ENCODE data around the gene MLST8.
"Not testable (repeated sequence)": the region's sequence is repeated elsewhere in the genome, so short reads cannot be mapped to it uniquely, and the experiment has no call there.

MLST8 gene

GRCh38 chr16:2251296-2252111 is 46.2 kb downstream of the MLST8 start, which contains the start of gene ECI1:
ECI1 (minus strand) TSS chr16:2251587; CDS start chr16:2251566, 21 bp downstream.
- in situ Hi-C loops (cut with HindIII; ENCODE audit: low pct_ligation_motif_present, low pct_unique_long_range_greater_than_20kb, low sequenced_read_pairs), result no loop called here
- DNase-seq, result peak; percentile 98

DNA sequence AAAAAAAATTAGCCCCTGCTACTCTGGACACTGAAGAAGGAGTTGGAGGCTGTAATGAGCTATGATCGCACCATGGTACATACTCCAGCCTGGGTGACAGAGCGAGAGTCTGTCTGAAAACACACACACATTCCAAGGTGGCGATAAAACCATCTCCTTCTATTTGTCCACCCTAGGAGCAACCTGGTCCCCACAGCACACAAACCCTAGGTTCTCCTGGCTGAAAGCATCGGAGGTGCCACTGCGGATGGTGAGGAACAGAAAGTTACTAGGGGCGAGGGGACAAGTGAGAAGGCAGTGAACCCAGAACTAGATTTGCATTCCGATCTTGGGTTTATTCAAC is 47.5 kb downstream of the MLST8 start:
- in situ Hi-C loops (cut with HindIII; ENCODE audit: low pct_ligation_motif_present, low pct_unique_long_range_greater_than_20kb, low sequenced_read_pairs), result no loop called here

DNA sequence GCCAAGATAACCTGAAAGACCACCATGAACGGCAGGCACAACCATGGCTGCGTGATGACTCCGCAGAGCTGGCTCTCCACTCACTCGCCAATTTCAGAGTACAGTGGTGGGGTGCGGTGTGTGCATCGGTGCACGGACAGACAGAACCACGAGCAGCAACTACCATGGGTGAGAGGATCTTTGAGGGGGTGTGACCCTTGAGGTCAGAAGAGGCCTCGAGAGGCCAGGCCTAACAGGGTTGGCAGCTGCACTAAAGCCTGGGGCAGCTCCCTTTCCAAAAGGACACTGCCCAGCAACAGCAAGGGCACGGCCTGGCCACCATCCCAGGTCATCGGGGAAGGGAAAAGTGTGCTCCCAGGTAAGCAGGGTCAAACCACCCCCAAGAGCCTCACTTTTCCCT is 48.0 kb downstream of the MLST8 start:
- DNase-seq, result no peak
- in situ Hi-C loops (cut with HindIII; ENCODE audit: low pct_ligation_motif_present, low pct_unique_long_range_greater_than_20kb, low sequenced_read_pairs), result no loop called here

More for the DNA sequence above, 47.5 kb downstream of the MLST8 start:
- DNase-seq, result peak; percentile 31

- in situ Hi-C loops (cut with HindIII; ENCODE audit: low pct_ligation_motif_present, low pct_unique_long_range_greater_than_20kb, low sequenced_read_pairs), result no loop called here
- DNase-seq, result no peak
These were observed 51.4 kb downstream of the MLST8 start for GRCh38 chr16:2256531-2257140.

DNA sequence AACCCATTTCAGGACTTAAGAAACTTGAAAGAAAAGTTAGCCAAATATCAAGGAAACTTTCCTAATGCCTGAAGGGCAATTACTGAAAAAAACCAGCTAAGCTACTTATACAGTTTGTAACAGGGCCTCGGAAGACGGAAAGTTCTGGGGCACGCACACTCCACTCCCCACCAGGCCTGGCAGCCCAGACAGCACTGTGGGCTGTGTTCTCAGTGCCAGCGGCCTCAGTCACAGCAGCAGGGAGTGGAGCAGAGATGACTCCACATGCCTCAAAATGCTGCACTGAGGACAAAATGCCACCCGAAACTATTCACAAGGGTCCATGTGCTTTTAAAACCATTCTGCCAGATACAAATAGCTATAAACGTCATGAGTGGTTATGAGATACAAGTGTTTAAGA is 52.5 kb downstream of the MLST8 start:
- in situ Hi-C loops (cut with HindIII; ENCODE audit: low pct_ligation_motif_present, low pct_unique_long_range_greater_than_20kb, low sequenced_read_pairs), result no loop called here
- no peak for DNase-seq

DNA sequence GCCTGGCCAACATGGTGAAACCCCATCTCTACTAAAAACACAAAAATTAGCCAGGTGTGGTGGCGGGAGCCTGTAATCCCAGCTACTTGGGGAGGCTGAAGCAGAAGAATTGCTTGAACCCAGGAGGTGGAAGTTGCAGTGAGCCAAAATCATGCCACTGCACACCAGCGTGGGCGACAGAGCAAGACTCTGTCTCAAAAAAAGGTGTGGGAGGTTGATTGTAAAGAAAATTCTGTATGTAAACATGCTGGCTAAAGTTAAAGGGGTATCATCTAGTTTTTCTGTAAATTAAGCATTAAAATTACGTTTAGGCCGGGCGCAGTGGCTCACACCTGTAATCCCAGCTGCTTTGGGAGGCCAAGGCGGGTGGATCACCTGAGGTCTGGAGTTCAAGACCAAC is 53.3 kb downstream of the MLST8 start:
- in situ Hi-C loops (cut with HindIII; ENCODE audit: low pct_ligation_motif_present, low pct_unique_long_range_greater_than_20kb, low sequenced_read_pairs); DNase-seq: not testable (repeated sequence)

Measured in ACHN (cell line).